ENCODE data around the gene ZPLD1.

The ZPLD1 gene

DNA sequence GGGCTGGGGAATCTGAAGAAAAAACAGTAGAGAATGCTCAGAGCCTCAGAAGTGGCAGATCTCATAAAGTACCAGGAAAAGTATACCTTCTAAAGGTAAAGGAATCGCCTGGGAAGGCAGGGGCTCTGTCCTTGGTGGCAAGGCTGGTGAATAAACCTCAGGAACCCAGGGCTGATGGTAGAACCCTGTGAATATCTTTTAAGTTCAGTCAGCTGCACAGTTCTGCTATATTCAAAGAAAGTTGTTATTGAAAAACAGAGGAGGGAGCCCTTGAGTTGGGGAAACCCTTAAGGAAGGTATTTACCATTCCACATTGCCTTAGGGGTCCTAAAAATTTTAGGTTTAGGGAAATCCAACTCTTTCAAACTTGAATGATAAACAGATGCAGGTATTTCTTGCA lies 31.2 kb downstream of the ZPLD1 start:
- Histone ChIP-seq H3K4me3 (ENCODE audit: insufficient read depth, low read length, poor library complexity, severe bottlenecking) (no peak overlapping the region), H4K20me1 (ENCODE audit: low read depth, low read length) (no peaks in the 10 kb centered on the region), H3K27me3 (ENCODE audit: low read length) (no peaks in the 10 kb centered on the region), H3K27ac (ENCODE audit: low read depth, low read length) (no peak overlapping the region), H3K9me3 (ENCODE audit: insufficient read depth, low read length) (no peaks in the 10 kb centered on the region), H3K9me2 (replicated peaks; ENCODE audit: insufficient read depth, low read length) (no peaks in the 10 kb centered on the region), H3K9ac (ENCODE audit: low read length) (no peak overlapping the region), H3K79me2 (ENCODE audit: insufficient read depth, low read length) (no peaks in the 10 kb centered on the region), H2AFZ (ENCODE audit: low read depth, low read length, severe bottlenecking) (no peak overlapping the region), H3K4me2 (ENCODE audit: low read depth, low read length, poor library complexity, severe bottlenecking) (no peak overlapping the region), H3F3A (ENCODE audit: insufficient read depth) (no peaks in the 10 kb centered on the region), H3K36me3 (ENCODE audit: low read length) (no peaks in the 10 kb centered on the region)
- no peak for TF ChIP-seq EZH2phosphoT487 (conservative IDR thresholded peaks at IDR 0.05; ENCODE audit: low read length)
- TF ChIP-seq, protein P1, sequence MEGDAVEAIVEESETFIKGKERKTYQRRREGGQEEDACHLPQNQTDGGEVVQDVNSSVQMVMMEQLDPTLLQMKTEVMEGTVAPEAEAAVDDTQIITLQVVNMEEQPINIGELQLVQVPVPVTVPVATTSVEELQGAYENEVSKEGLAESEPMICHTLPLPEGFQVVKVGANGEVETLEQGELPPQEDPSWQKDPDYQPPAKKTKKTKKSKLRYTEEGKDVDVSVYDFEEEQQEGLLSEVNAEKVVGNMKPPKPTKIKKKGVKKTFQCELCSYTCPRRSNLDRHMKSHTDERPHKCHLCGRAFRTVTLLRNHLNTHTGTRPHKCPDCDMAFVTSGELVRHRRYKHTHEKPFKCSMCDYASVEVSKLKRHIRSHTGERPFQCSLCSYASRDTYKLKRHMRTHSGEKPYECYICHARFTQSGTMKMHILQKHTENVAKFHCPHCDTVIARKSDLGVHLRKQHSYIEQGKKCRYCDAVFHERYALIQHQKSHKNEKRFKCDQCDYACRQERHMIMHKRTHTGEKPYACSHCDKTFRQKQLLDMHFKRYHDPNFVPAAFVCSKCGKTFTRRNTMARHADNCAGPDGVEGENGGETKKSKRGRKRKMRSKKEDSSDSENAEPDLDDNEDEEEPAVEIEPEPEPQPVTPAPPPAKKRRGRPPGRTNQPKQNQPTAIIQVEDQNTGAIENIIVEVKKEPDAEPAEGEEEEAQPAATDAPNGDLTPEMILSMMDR (IDR thresholded peaks at IDR 0.05; ENCODE audit: insufficient read depth, low read length, poor library complexity, severe bottlenecking), result no peak

DNA sequence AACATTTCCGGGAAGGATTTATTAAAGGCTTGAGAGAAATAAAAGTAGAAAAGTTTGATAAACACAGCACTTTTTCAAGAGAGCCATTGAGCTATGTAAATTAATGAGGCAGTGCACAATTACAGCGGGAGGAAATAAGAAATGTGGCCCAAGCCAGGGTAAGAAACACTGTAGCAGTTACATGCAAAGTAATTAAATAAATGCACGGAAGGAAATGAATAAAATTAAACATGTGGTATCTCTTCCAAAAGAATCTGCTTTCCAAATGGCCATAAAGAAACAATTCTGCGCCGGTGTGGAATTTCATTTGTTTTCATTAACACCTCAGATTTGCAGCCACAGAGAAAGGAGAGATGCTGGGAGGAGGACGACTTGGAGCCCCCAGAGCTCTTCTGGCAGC lies 35.3 kb downstream of the ZPLD1 start:
- no peak overlapping the region for H3K4me2 ChIP-seq (ENCODE audit: low read depth, low read length, poor library complexity, severe bottlenecking)
- H2AFZ ChIP-seq (ENCODE audit: low read depth, low read length, severe bottlenecking), result no peak overlapping the region
- H3K36me3 ChIP-seq (ENCODE audit: low read length), result no peaks in the 10 kb centered on the region
- H3K4me3 ChIP-seq (ENCODE audit: insufficient read depth, low read length, poor library complexity, severe bottlenecking), result no peak overlapping the region
- no peaks in the 10 kb centered on the region for H3F3A ChIP-seq (ENCODE audit: insufficient read depth)
- no peaks in the 10 kb centered on the region for H3K79me2 ChIP-seq (ENCODE audit: insufficient read depth, low read length)
- H4K20me1 ChIP-seq (ENCODE audit: low read depth, low read length), result no peaks in the 10 kb centered on the region
- TF ChIP-seq, protein P1 (IDR thresholded peaks at IDR 0.05; ENCODE audit: insufficient read depth, low read length, poor library complexity, severe bottlenecking), result no peak
- TF ChIP-seq EZH2phosphoT487 (conservative IDR thresholded peaks at IDR 0.05; ENCODE audit: low read length), result no peak
- no peak overlapping the region for H3K27ac ChIP-seq (ENCODE audit: low read depth, low read length)
- no peaks in the 10 kb centered on the region for H3K27me3 ChIP-seq (ENCODE audit: low read length)
- H3K9me3 ChIP-seq (ENCODE audit: insufficient read depth, low read length), result no peaks in the 10 kb centered on the region
- no peak overlapping the region for H3K9ac ChIP-seq (ENCODE audit: low read length)
- H3K9me2 ChIP-seq (replicated peaks; ENCODE audit: insufficient read depth, low read length), result no peaks in the 10 kb centered on the region

DNA sequence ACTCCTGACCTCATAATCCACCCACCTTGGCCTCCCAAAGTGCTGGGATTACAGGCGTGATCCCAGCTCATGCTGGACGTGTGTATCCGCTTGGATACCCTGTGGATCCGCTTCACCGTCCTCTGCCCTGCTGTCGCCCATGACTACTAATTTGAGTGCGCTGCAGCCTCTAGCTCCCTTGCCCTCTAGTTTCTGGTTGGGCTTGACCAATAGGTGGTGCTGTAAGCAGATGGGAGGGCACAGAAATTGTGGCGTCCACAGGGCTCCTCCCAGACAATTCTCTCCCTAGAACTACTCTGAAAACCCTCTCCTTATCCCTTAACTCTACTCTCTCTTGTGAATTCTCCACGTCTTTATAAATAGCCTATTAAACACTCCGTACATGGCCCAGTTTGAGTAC lies 36.2 kb downstream of the ZPLD1 start:
- H3K79me2 ChIP-seq (ENCODE audit: insufficient read depth, low read length), result no peaks in the 10 kb centered on the region
- no peak overlapping the region for H3K9ac ChIP-seq (ENCODE audit: low read length)
- H3K27ac ChIP-seq (ENCODE audit: low read depth, low read length), result no peak overlapping the region
- H3F3A ChIP-seq (ENCODE audit: insufficient read depth), result no peaks in the 10 kb centered on the region
- no peaks in the 10 kb centered on the region for H3K27me3 ChIP-seq (ENCODE audit: low read length)
- H3K9me2 ChIP-seq (replicated peaks; ENCODE audit: insufficient read depth, low read length), result no peaks in the 10 kb centered on the region
- H3K36me3 ChIP-seq (ENCODE audit: low read length), result no peaks in the 10 kb centered on the region
- no peaks in the 10 kb centered on the region for H3K9me3 ChIP-seq (ENCODE audit: insufficient read depth, low read length)
- no peak overlapping the region for H3K4me2 ChIP-seq (ENCODE audit: low read depth, low read length, poor library complexity, severe bottlenecking)
- no peaks in the 10 kb centered on the region for H4K20me1 ChIP-seq (ENCODE audit: low read depth, low read length)
- no peak overlapping the region for H3K4me3 ChIP-seq (ENCODE audit: insufficient read depth, low read length, poor library complexity, severe bottlenecking)
- H2AFZ ChIP-seq (ENCODE audit: low read depth, low read length, severe bottlenecking), result no peak overlapping the region
- TF ChIP-seq, protein P1 (IDR thresholded peaks at IDR 0.05; ENCODE audit: insufficient read depth, low read length, poor library complexity, severe bottlenecking), result no peak
- TF ChIP-seq EZH2phosphoT487 (conservative IDR thresholded peaks at IDR 0.05; ENCODE audit: low read length), result no peak

Measured in SU-DHL-6 (cell line).